Panc1 (cell line): ENCODE measurements around the gene RASGRF2.

Experiments
- CTCF ChIP-seq: fragments of 450-650 bp; IDR thresholded peaks from 2 replicates; pipeline ENCODE4 v1.5.1; 2017; ENCODE audit warnings: mild to moderate bottlenecking
- POLR2AphosphoS5 ChIP-seq: IDR thresholded peaks from 2 replicates; pipeline ENCODE4 v1.6.1; 2012; ENCODE audit warnings: mild to moderate bottlenecking, low read depth, low read length, moderate library complexity

- TF ChIP-seq CTCF (no peak), POLR2AphosphoS5 (no peak)
Observed at GRCh38 chr5:81006231-81006630, 46.1 kb downstream of the RASGRF2 start.
